SK-N-MC (cell line): ENCODE results near the gene GPATCH4.

Experiments
- EZH2 ChIP-seq: fragments of 200-600 bp; sonication (generic); IDR thresholded peaks from one replicate; pipeline ENCODE4 v1.6.1; 2017; ENCODE audit warnings: antibody characterized with exemption
- FOXP2 ChIP-seq: optimal IDR thresholded peaks from 2 replicates; pipeline ENCODE3; 2011; ENCODE audit warnings: mild to moderate bottlenecking, moderate library complexity; ENCODE audit not compliant: insufficient read depth; ENCODE audit errors: extremely low read length, control extremely low read depth
- POLR2AphosphoS5 ChIP-seq: IDR thresholded peaks from 2 replicates; pipeline ENCODE4 v1.6.1; 2012; ENCODE audit warnings: mild to moderate bottlenecking, low read depth, low read length, borderline replicate concordance

- TF ChIP-seq EZH2 (no peak), POLR2AphosphoS5 (no peak), FOXP2 (no peak)
Measured at GRCh38 chr1:156596426-156596825, 4.9 kb downstream of the GPATCH4 start.
